Astrocyte (in vitro differentiated cells and primary cell): ENCODE results near the gene KRT6C. TPM values are rescaled to one million over a fixed set of nuclear protein-coding genes. Genes with fewer than 3 reads are reported as not detected.
A peak's percentile ranks its signal among the peaks of the same experiment; 100 is the strongest.
"Not testable (repeated sequence)": the region's sequence is repeated elsewhere in the genome, so short reads cannot be mapped to it uniquely, and the experiment has no call there.

ENCODE experiments used
- DNase-seq: peaks from one replicate; pipeline ENCODE4 v3.0.0-alpha.2; 2010; ENCODE audit warnings: low read depth
- FAIRE-seq: peaks from 2 replicates; lab custom pipeline; 2011; peaks lifted over from hg19 to GRCh38; lab: Jason Lieb, UNC
- H2AFZ ChIP-seq: 2 replicates; pipeline ENCODE4 v1.6.0; 2012; ENCODE audit warnings: low read depth, low read length, inconsistent platforms
- H3K27ac ChIP-seq: 2 replicates; pipeline ENCODE4 v1.5.1; 2011; ENCODE audit warnings: low read depth, low read length, inconsistent platforms
- H3K27me3 ChIP-seq: 2 replicates; pipeline ENCODE4 v1.6.0; 2011; ENCODE audit warnings: low read length, inconsistent platforms; ENCODE audit not compliant: insufficient read depth
- H3K36me3 ChIP-seq: 2 replicates; pipeline ENCODE4 v1.5.1; 2011; ENCODE audit warnings: low read length, inconsistent platforms; ENCODE audit not compliant: insufficient read depth
- H3K4me1 ChIP-seq: 2 replicates; pipeline ENCODE4 v1.5.1; 2011; ENCODE audit warnings: low read length, inconsistent platforms; ENCODE audit not compliant: insufficient read depth
- H3K4me2 ChIP-seq: 2 replicates; pipeline ENCODE4 v1.6.0; 2012; ENCODE audit warnings: low read length, inconsistent platforms
- H3K4me3 ChIP-seq: 2 replicates; pipeline ENCODE4 v1.5.1; 2011; ENCODE audit warnings: low read depth, mild to moderate bottlenecking, low read length, inconsistent platforms; ENCODE audit not compliant: insufficient read depth
- H3K79me2 ChIP-seq: 2 replicates; pipeline ENCODE4 v1.6.0; 2012; ENCODE audit warnings: mild to moderate bottlenecking, low read length, inconsistent platforms; ENCODE audit not compliant: insufficient read depth
- H3K9ac ChIP-seq: 2 replicates; pipeline ENCODE4 v1.6.0; 2012; ENCODE audit warnings: mild to moderate bottlenecking, low read length, inconsistent platforms
- H3K9me3 ChIP-seq: 2 replicates; pipeline ENCODE4 v1.5.1; 2012; ENCODE audit warnings: low read depth, mild to moderate bottlenecking, low read length, inconsistent platforms; ENCODE audit not compliant: insufficient read depth
- H4K20me1 ChIP-seq: 2 replicates; pipeline ENCODE4 v1.6.0; 2012; ENCODE audit warnings: low read length, inconsistent platforms; ENCODE audit not compliant: insufficient read depth
- H3K27ac Mint-ChIP-seq: one replicate; pipeline ENCODE4 v1.8.0; 2021; ENCODE audit warnings: mild to moderate bottlenecking, mixed read lengths; ENCODE audit not compliant: unreplicated experiment
- H3K27me3 Mint-ChIP-seq: one replicate; pipeline ENCODE4 v1.8.0; 2021; ENCODE audit warnings: low read depth, mixed read lengths; ENCODE audit not compliant: unreplicated experiment
- H3K36me3 Mint-ChIP-seq: one replicate; pipeline ENCODE4 v1.8.0; 2021; ENCODE audit warnings: low read depth, mixed read lengths; ENCODE audit not compliant: unreplicated experiment
- H3K4me1 Mint-ChIP-seq: one replicate; pipeline ENCODE4 v1.8.0; 2021; ENCODE audit warnings: low read depth, mixed read lengths; ENCODE audit not compliant: unreplicated experiment
- H3K4me3 Mint-ChIP-seq: one replicate; pipeline ENCODE4 v1.8.0; 2021; ENCODE audit warnings: mild to moderate bottlenecking, moderate library complexity, mixed read lengths; ENCODE audit not compliant: unreplicated experiment
- H3K9me3 Mint-ChIP-seq: one replicate; pipeline ENCODE4 v1.8.0; 2021; ENCODE audit warnings: mild to moderate bottlenecking, mixed read lengths; ENCODE audit not compliant: unreplicated experiment
- CTCF ChIP-seq: IDR thresholded peaks from 2 replicates; pipeline ENCODE4 v1.5.1; 2011; ENCODE audit warnings: low read depth, mild to moderate bottlenecking, inconsistent platforms, low read length, moderate library complexity; ENCODE audit not compliant: insufficient read depth
- EZH2 ChIP-seq: IDR thresholded peaks from 2 replicates; pipeline ENCODE4 v1.6.1; 2012; ENCODE audit warnings: mild to moderate bottlenecking, low read length, inconsistent platforms; ENCODE audit not compliant: insufficient read depth
- total RNA-seq: library from RNA; stranded (reverse); gene quantifications from 2 replicates; pipeline ENCODE4 v1.2.1, GENCODE V29; 2021

Gene KRT6C
- total RNA-seq, 1 donor from 2014 or later: not detected

- Histone ChIP-seq H3K79me2 (no peaks in the 10 kb centered on the region), H3K27me3 (peaks cover 24% of the 10 kb centered on the region), H3K27ac (no peak overlapping the region), H3K4me1 (no peaks in the 10 kb centered on the region), H3K4me2 (no peak overlapping the region), H3K4me3 (no peak overlapping the region), H2AFZ (no peak overlapping the region), H4K20me1 (no peaks in the 10 kb centered on the region), H3K36me3 (no peaks in the 10 kb centered on the region), H3K9ac (no peak overlapping the region), H3K9me3 (no peaks in the 10 kb centered on the region)
- Mint-ChIP-seq H3K27me3 (peaks cover 47% of the 10 kb centered on the region), H3K4me3 (no peak overlapping the region), H3K9me3 (peaks cover 5% of the 10 kb centered on the region), H3K27ac (no peak overlapping the region), H3K36me3 (no peaks in the 10 kb centered on the region), H3K4me1 (no peaks in the 10 kb centered on the region)
- DNase-seq: no peak
- TF ChIP-seq CTCF (no peak), EZH2 (no peak)
- peak; percentile 26 for FAIRE-seq
Observed at GRCh38 chr12:52488736-52489135, 15.1 kb upstream of the KRT6C start.

- not testable (repeated sequence) for H3K9me3 Mint-ChIP-seq, H3K4me1 Mint-ChIP-seq, H3K79me2 ChIP-seq, H3K4me1 ChIP-seq, H3K4me3 Mint-ChIP-seq, H3K27ac Mint-ChIP-seq, H3K4me2 ChIP-seq, H2AFZ ChIP-seq, H3K27ac ChIP-seq, FAIRE-seq, H3K9me3 ChIP-seq, H3K9ac ChIP-seq, H3K36me3 Mint-ChIP-seq, H4K20me1 ChIP-seq, DNase-seq, H3K36me3 ChIP-seq, H3K4me3 ChIP-seq
- H3K27me3 ChIP-seq: peaks cover 23% of the 10 kb centered on the region
- peaks cover 42% of the 10 kb centered on the region for H3K27me3 Mint-ChIP-seq
Observed at GRCh38 chr12:52487744-52488443, 14.3 kb upstream of the KRT6C start.

GRCh38 chr12:52487211-52487610 is 13.6 kb upstream of the KRT6C start:
- no peak for FAIRE-seq
- Histone ChIP-seq H4K20me1 (no peaks in the 10 kb centered on the region), H3K4me3 (no peak overlapping the region), H3K36me3 (no peaks in the 10 kb centered on the region), H3K9me3 (no peaks in the 10 kb centered on the region), H3K27ac (no peak overlapping the region), H3K9ac (no peak overlapping the region), H3K79me2 (no peaks in the 10 kb centered on the region), H3K27me3 (peaks cover 21% of the 10 kb centered on the region), H3K4me2 (no peak overlapping the region), H2AFZ (no peak overlapping the region), H3K4me1 (no peaks in the 10 kb centered on the region)
- no peak for DNase-seq
- H3K27me3 Mint-ChIP-seq: peaks cover 43% of the 10 kb centered on the region
- no peak overlapping the region for H3K27ac Mint-ChIP-seq
- no peaks in the 10 kb centered on the region for H3K36me3 Mint-ChIP-seq
- no peak overlapping the region for H3K4me3 Mint-ChIP-seq
- no peak for TF ChIP-seq EZH2
- TF ChIP-seq CTCF: no peak
- peaks cover 5% of the 10 kb centered on the region for H3K9me3 Mint-ChIP-seq
- no peaks in the 10 kb centered on the region for H3K4me1 Mint-ChIP-seq
